ENCODE data around the gene LRP1B.

Gene LRP1B

GRCh38 chr2:140269000-140269399, 1861.8 kb downstream of the LRP1B start:
- DNase-seq: no peak

- DNase-seq: no peak
These were observed 1867.9 kb downstream of the LRP1B start for GRCh38 chr2:140262908-140263307.

- DNase-seq: no peak
These were observed 1873.0 kb downstream of the LRP1B start for GRCh38 chr2:140257692-140258300.

GRCh38 chr2:140256080-140256479, 1874.7 kb downstream of the LRP1B start:
- DNase-seq: no peak

GRCh38 chr2:140249821-140250220, 1881.0 kb downstream of the LRP1B start:
- DNase-seq: no peak

- DNase-seq: no peak
These were observed 1882.2 kb downstream of the LRP1B start for GRCh38 chr2:140248623-140249022.

- no peak for DNase-seq
These were observed 1883.2 kb downstream of the LRP1B start for GRCh38 chr2:140247451-140248195.

GRCh38 chr2:140246957-140247356, 1883.9 kb downstream of the LRP1B start:
- no peak for DNase-seq

- no peak for DNase-seq
These were observed 1884.8 kb downstream of the LRP1B start for GRCh38 chr2:140246058-140246457.

GRCh38 chr2:140242889-140243288, 1887.9 kb downstream of the LRP1B start:
- DNase-seq: no peak

GRCh38 chr2:140234116-140234515, 1896.7 kb downstream of the LRP1B start:
- DNase-seq: no peak

GRCh38 chr2:140210963-140211362, 1919.9 kb downstream of the LRP1B start:
- no peak for DNase-seq

- DNase-seq: no peak
These were observed 1925.7 kb downstream of the LRP1B start for GRCh38 chr2:140205093-140205492.

GRCh38 chr2:140203347-140203746, 1927.5 kb downstream of the LRP1B start:
- no peak for DNase-seq

GRCh38 chr2:140201572-140201971, 1929.2 kb downstream of the LRP1B start:
- no peak for DNase-seq

- DNase-seq: no peak
These were observed 1930.1 kb downstream of the LRP1B start for GRCh38 chr2:140200764-140201163.

- DNase-seq: no peak
These were observed 1930.5 kb downstream of the LRP1B start for GRCh38 chr2:140200307-140200706.

- no peak for DNase-seq
These were observed 1931.5 kb downstream of the LRP1B start for GRCh38 chr2:140199312-140199711.

GRCh38 chr2:140187086-140187485, 1943.7 kb downstream of the LRP1B start:
- DNase-seq: no peak

GRCh38 chr2:140186313-140186712, 1944.5 kb downstream of the LRP1B start:
- no peak for DNase-seq

- no peak for DNase-seq
These were observed 1945.7 kb downstream of the LRP1B start for GRCh38 chr2:140185076-140185475.

GRCh38 chr2:140183056-140183765, 1947.6 kb downstream of the LRP1B start:
- no peak for DNase-seq
